ENCODE data around the gene MYRF.

DNA sequence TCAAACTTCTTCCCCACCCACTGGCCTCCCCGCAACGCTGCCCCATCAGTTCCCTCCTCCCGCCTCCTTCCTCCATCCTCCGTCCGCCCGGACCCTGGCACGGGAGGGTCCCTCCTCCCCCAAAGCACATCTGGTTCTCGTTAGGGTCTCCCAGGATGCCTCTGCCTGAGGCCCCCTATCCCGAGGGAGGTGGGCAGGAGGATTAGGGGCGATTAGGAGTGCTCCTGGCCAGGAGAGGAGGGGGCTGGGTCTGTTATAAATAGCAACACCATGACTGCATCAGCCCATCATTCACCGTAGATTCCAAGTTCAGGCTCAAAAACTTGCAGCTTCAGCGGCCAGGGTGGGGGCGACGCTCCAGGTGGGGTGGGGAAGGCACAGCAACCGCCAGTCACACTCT, 10.4 kb downstream of the MYRF start:
- TF ChIP-seq, protein P1, sequence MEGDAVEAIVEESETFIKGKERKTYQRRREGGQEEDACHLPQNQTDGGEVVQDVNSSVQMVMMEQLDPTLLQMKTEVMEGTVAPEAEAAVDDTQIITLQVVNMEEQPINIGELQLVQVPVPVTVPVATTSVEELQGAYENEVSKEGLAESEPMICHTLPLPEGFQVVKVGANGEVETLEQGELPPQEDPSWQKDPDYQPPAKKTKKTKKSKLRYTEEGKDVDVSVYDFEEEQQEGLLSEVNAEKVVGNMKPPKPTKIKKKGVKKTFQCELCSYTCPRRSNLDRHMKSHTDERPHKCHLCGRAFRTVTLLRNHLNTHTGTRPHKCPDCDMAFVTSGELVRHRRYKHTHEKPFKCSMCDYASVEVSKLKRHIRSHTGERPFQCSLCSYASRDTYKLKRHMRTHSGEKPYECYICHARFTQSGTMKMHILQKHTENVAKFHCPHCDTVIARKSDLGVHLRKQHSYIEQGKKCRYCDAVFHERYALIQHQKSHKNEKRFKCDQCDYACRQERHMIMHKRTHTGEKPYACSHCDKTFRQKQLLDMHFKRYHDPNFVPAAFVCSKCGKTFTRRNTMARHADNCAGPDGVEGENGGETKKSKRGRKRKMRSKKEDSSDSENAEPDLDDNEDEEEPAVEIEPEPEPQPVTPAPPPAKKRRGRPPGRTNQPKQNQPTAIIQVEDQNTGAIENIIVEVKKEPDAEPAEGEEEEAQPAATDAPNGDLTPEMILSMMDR (conservative IDR thresholded peaks at IDR 0.05; ENCODE audit: low read length), result no peak
- TF ChIP-seq EZH2phosphoT487 (IDR thresholded peaks at IDR 0.05; ENCODE audit: borderline replicate concordance), result no peak
